ENCODE measurements around the gene TRMT5.

The TRMT5 gene

DNA sequence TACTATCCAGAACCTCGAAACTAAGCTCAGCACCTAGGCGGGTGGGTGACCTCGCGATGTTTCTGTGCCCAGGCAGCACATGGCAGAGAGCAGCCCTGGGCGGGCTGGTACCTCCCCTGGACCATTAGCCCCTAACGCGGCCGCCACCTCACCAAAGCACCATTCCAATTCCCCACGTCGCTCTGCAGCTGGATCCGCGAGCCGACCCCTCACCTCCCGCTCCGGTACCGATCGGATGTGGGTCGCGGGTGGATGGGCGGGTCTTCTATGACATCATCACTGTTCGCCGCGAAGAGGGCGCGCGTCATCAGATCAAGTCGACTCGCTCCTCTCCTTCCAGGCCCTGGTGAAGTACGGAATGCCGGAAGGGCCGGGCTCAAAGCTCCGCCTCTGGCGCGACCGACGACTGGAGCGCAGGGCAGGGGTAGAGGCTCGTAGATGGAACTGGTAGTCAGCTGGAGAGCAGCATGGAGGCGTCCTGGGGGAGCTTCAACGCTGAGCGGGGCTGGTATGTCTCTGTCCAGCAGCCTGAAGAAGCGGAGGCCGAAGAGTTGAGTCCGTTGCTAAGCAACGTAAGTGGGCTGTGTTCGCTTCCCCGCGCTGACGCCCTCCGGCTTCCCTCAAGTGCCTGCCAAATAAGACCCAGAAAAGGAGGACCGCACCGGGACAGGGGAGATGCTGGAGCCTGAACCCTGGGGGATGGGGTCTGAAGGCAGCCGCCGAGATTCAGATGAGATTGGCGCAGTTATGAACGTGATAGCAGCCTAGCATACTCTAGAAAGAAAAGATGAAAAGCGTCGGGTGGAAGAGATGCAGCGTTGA is at the start of gene TRMT5, which contains the start of gene SLC38A6:
Gene TRMT5, minus strand, starts transcription at position 269 of the 822 bp plus-strand sequence. Its CDS starts 106 bp downstream, at position 163.
Gene SLC38A6, plus strand, starts transcription at position 435 of the 822 bp plus-strand sequence. Its CDS starts 33 bp downstream, at position 468.
- DNase-seq: peak; percentile 86

DNA sequence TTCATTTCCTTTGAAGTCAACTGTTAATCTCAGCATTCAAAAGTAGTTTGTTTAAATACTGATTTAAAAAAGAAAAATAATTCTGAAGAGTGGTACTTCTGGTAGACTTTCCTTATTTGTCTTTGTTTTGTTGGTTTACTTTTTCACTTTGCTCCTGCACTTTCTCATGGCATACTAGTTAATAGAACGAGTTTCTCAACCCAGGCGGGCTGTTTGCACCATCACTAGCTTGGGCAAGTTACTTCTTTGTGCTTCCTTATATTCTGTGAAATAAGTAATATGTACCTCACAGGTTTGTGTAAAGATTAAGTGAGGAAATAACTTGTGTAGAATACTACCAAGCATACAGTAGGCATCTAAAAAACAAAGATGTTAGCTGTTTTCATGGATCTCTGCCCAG is 45.6 kb upstream of the TRMT5 start:
- DNase-seq: no peak

DNA sequence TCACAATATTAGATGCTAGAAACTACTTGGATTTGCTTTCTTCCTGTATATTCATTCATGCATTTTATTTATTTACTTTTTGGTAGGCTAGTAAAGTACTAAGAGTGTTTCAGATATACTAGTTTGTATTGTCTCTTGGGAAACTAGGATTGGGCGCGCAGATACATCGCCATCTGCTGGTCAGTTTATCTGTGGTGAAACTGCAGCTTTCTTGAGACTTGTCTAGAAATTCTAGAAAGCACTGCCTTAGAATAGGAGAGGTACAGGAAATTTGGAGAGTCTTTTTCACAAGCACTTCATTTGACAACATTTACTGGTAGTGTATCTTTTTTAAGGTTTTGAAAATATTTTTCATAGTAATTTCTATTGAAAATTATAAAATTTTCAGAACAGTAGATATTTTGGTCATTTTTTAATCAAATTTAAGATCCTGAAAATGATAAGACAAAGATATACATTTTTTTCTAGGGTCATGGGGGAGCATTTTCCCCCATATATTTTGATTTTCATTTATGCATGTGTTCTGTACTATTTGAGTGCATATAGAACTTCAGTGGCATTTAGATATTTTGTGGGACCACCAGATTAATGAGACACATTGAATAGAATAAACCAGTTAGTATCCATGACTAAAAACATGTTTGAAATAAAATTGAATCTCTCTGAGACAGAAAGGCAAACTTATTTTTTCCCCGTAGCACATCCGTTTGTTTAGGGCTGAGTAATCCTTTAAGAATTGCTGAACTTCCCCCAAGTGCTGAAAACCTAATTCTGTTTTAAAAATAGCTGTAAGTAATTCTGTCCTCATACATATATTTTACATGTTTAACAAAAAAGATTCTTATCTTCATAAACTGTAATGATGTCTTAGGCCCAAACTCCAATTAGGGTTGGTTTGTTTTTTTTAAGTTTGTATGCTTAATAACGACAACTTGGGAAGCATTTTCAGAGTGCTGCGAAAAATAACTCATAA is 44.7 kb upstream of the TRMT5 start:
- DNase-seq: peak; percentile 73

- no peak for DNase-seq
These were observed 38.7 kb upstream of the TRMT5 start for GRCh38 chr14:61019537-61019936.

DNA sequence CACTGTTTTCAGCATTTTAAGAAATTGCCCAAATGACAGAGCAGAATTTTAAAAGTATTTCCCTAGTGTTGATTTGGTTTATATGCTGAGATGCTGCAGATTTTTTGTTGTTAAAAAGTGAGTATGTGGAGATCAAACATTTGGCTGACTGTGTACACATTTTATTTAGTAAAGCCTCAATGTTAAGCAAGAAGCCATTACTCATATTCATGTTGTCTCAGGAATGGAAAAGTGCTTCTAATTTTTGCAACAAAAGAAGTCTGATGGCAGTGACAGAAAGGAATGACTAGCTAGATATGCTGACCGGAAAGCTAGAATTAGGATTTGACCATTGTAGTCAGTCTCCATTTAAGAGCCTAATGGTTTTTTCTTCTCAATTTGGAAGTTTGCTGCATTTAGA is 22.7 kb upstream of the TRMT5 start:
- DNase-seq: no peak

GRCh38 chr14:60999536-60999935 is 18.7 kb upstream of the TRMT5 start:
- no peak for DNase-seq

DNA sequence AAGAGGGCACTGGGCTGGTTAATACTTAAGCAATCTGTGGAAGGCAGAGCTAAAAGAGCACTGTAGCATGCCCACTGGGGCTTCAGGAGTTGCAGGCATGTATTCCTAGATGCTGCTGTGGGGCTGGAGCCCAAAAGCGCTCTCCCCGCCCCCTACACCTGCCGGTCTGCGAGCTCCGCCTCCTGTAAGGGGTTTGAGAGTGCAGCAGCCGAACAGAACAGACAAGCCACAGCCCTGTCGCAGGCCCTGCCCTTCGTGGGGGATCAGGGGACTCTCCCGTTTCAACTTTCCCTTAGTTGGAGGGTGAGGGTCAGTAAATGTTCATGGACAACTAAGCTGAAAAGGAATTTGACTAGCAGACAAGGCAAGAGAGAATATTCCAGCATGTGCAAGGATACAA is 17.7 kb upstream of the TRMT5 start:
- no peak for DNase-seq

GRCh38 chr14:60989599-60989998 is 8.7 kb upstream of the TRMT5 start:
- DNase-seq: no peak

GRCh38 chr14:60986500-60986899 is 5.6 kb upstream of the TRMT5 start:
- DNase-seq: no peak

DNA sequence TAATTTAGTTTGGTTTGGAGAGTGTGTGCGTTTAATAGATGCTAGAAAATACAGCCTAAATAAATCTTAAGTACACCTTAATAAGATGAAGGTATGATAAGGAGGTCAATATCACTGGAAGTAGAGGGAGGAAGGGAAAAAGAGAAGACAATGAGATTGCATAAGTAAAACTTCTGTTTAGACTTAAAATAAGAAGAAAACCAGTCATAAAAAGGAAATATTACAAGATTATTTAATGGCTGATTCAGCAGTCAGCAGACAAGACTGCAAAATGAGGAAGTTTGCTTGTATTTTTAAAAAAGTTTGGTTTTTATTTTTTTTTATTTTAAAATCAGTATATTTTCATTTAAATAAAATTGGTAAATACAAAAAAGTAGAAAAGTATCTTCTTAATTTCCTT is 3.3 kb upstream of the TRMT5 start:
- no peak for DNase-seq

GRCh38 chr14:60981633-60982455 is 965 bp upstream of the TRMT5 start:
- DNase-seq: no peak

GRCh38 chr14:60977847-60978246 is 3.0 kb downstream of the TRMT5 start:
- no peak for DNase-seq

- no peak for DNase-seq
These were observed 5.3 kb downstream of the TRMT5 start for GRCh38 chr14:60975551-60975950.

- no peak for DNase-seq
These were observed 6.7 kb downstream of the TRMT5 start for GRCh38 chr14:60974090-60974651.

DNA sequence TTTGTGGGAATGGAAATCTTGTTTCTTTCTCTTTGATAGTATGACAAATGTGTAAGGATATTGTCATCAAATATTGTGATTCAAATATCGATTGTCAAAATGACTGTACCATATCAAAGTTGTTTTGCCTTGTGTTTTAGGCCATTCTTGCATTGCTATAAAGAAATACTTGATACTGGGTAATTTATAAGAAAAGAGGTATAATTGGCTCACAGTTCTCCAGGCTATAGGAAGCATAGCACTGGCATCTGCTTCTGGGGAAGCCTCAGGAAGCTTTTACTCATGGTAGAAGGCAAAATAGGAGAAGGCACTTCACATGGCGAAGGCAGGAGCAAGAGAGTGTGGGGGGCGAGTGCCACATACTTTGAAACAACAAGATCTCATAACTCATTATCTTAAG is 7.8 kb downstream of the TRMT5 start:
- no peak for DNase-seq

DNA sequence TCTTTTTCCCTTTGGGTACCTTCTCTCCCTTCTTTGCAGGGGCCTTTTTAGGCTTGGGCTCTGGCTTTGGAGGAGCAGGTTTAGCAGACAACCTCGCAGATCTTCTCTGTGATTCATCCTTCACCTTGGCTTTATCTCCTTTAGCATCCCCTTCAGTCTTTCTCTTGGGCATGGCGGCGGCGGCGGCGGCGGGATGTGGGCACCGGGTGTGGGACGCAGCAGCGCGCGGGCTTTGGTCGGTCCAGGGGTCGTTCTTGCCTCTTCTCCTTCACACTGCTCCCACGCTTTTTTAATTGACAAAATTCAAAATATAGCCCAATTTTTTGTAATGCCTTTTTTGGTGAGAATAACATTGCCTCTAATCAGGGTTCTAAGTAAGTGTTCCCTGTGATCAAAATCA is 8.6 kb downstream of the TRMT5 start:
- no peak for DNase-seq

DNA sequence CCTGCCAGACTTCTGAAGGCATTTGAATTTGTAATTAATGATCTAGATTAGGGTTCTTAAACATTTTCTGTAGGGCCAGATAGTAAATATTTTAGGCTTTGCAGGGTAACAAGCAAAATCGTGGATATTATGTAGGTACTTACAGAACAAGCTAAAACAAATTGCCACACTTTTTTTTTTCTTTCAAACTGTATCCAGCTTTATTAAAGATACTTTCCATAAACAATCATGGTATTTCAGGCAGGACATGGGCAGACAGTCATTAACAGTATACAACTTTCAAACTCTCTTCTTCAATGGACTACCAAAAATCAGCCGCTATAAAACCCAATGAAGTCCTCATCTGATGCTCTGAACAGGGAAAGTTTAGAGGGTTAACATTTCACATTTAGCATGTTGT is 9.6 kb downstream of the TRMT5 start:
- no peak for DNase-seq

DNA sequence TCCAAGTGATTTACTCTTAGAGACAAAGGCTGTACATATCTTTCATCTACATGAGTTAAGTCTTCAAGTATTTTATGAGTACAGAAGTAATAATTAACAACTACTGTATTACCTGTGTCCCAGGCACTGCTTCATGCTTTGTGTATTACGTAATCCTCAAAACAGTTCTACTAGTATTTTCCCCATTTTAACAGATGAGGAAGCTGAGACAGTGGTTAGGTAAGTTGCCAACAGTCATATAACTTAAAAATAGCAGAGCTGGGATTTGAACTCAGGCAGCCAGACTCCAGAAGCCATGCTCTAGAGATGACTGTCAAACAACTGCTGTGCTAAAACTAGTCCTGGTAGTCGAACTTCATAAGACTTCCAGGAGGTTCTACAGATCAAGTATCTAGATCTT is 10.7 kb downstream of the TRMT5 start:
- no peak for DNase-seq

- no peak for DNase-seq
These were observed 12.2 kb downstream of the TRMT5 start for GRCh38 chr14:60968671-60969070.

DNA sequence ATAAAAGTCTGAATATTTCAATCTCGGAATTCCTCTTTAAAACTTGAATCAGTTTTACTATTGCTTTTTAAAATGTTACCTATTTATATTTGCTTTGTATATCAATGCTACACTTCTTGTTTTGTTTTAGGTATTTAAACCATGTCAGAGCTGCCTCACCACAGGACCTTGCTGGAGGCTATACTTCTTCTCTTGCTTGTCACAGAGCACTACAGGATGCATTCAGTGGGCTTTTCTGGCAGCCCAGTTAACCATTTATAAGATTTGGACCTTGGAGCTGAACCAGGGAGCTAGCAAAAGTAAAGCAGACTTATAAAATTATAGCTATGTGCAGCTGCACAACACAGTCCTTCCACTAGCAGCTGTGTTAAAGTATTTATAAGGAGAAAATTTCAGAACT is 12.8 kb downstream of the TRMT5 start:
- no peak for DNase-seq

DNA sequence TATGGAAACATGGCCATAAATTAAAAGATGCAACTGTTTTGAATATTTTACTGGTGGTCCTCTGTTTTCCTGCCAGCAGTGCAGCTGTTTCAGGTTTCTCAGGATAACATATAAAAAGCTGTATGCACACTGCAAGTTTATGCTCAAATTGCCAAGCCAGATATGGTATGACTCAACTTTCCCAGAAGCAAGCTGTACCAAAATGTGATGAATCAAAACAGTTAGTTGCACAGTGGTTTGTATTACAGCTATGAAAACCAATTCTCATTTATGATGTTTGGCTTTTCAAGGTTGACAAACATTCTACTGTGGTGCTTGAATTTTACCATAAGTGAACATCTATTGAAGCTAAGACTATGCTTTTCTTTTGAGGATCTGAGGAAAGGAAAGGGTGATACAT is 15.5 kb downstream of the TRMT5 start:
- DNase-seq: no peak

- DNase-seq: no peak
These were observed 16.0 kb downstream of the TRMT5 start for GRCh38 chr14:60964904-60965303.

DNA sequence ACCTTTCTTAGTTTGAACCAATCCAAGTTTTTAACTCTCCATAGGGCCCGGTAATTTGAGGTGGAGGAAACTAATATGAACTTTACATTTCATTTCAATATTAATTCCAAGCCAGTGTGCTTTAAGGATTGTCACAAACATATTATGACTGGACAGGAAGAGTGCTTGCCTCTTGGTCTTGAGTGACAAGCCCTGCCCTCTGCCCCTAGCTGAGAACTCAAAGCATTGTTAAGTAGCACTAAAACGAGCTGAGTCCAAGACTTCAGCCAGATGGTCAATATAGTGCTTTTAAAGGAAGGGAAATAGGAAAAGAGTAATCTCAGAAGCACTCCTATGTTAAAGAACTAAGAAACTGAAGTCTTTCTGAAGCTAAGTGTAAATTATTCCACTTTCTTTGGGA is 17.1 kb downstream of the TRMT5 start:
- no peak for DNase-seq
